Measurements from ENCODE around the gene SNRNP200. TPM values are rescaled to one million over a fixed set of nuclear protein-coding genes. Genes with fewer than 3 reads are reported as not detected.

Gene SNRNP200
- total RNA-seq, 1 donor from 2014 or later = 97.3 TPM

GRCh38 chr2:96236882-96237281 lies 68.5 kb downstream of the SNRNP200 start:
- H3K9ac ChIP-seq (ENCODE audit: low read length) = no peak overlapping the region
- peaks cover 13% of the 10 kb centered on the region for H3K36me3 Mint-ChIP-seq (ENCODE audit: low read depth, unreplicated experiment)
- H2AFZ ChIP-seq (ENCODE audit: low read depth, low read length) = no peak overlapping the region
- H3K27me3 ChIP-seq (ENCODE audit: insufficient read depth, low read length) = no peaks in the 10 kb centered on the region
- no peak overlapping the region for H3K4me3 Mint-ChIP-seq (ENCODE audit: unreplicated experiment)
- no peaks in the 10 kb centered on the region for H3K9me3 Mint-ChIP-seq (ENCODE audit: unreplicated experiment)
- no peak overlapping the region for H3K27ac Mint-ChIP-seq (ENCODE audit: unreplicated experiment)
- H3K4me3 ChIP-seq (ENCODE audit: insufficient read depth, low read depth, low read length) = no peak overlapping the region
- no peaks in the 10 kb centered on the region for H3K36me3 ChIP-seq (ENCODE audit: insufficient read depth, low read length)
- no peaks in the 10 kb centered on the region for H3K79me2 ChIP-seq (ENCODE audit: insufficient read depth, low read length)
- FAIRE-seq (no peak), DNase-seq (ENCODE audit: low read depth) (no peak)
- no peaks in the 10 kb centered on the region for H3K27me3 Mint-ChIP-seq (ENCODE audit: low read depth, unreplicated experiment)
- peaks cover 1% of the 10 kb centered on the region for H3K4me1 ChIP-seq (ENCODE audit: insufficient read depth, low read length)
- no peaks in the 10 kb centered on the region for H4K20me1 ChIP-seq (ENCODE audit: insufficient read depth, low read length)
- H3K4me2 ChIP-seq (ENCODE audit: low read length) = no peak overlapping the region
- H3K27ac ChIP-seq (ENCODE audit: low read depth, low read length) = no peak overlapping the region
- TF ChIP-seq EZH2 (IDR thresholded peaks at IDR 0.05; ENCODE audit: insufficient read depth, low read length) (no peak), CTCF (IDR thresholded peaks at IDR 0.05; ENCODE audit: insufficient read depth, low read depth, low read length) (no peak)
- H3K9me3 ChIP-seq (ENCODE audit: insufficient read depth, low read depth, low read length) = no peaks in the 10 kb centered on the region
- peaks cover 1% of the 10 kb centered on the region for H3K4me1 Mint-ChIP-seq (ENCODE audit: low read depth, unreplicated experiment)

GRCh38 chr2:96233880-96234316 lies 71.4 kb downstream of the SNRNP200 start:
- no peak overlapping the region for H3K4me3 ChIP-seq (ENCODE audit: insufficient read depth, low read depth, low read length)
- FAIRE-seq = no peak
- H3K9me3 ChIP-seq (ENCODE audit: insufficient read depth, low read depth, low read length) = no peaks in the 10 kb centered on the region

More at GRCh38 chr2:96233880-96234316, 71.4 kb downstream of the SNRNP200 start:
- Histone ChIP-seq H3K79me2 (ENCODE audit: insufficient read depth, low read length) (no peaks in the 10 kb centered on the region), H3K36me3 (ENCODE audit: insufficient read depth, low read length) (no peaks in the 10 kb centered on the region), H2AFZ (ENCODE audit: low read depth, low read length) (no peak overlapping the region), H3K27ac (ENCODE audit: low read depth, low read length) (no peak overlapping the region), H3K27me3 (ENCODE audit: insufficient read depth, low read length) (no peaks in the 10 kb centered on the region), H3K4me2 (ENCODE audit: low read length) (no peak overlapping the region), H3K4me1 (ENCODE audit: insufficient read depth, low read length) (no peaks in the 10 kb centered on the region), H3K9ac (ENCODE audit: low read length) (no peak overlapping the region), H4K20me1 (ENCODE audit: insufficient read depth, low read length) (no peaks in the 10 kb centered on the region)
- H3K4me1 Mint-ChIP-seq (ENCODE audit: low read depth, unreplicated experiment) = peaks cover 3% of the 10 kb centered on the region
- no peak for DNase-seq (ENCODE audit: low read depth)
- H3K36me3 Mint-ChIP-seq (ENCODE audit: low read depth, unreplicated experiment) = peaks cover 7% of the 10 kb centered on the region
- H3K9me3 Mint-ChIP-seq (ENCODE audit: unreplicated experiment) = no peaks in the 10 kb centered on the region
- H3K27ac Mint-ChIP-seq (ENCODE audit: unreplicated experiment) = no peak overlapping the region
- TF ChIP-seq EZH2 (IDR thresholded peaks at IDR 0.05; ENCODE audit: insufficient read depth, low read length) = no peak
- TF ChIP-seq CTCF (IDR thresholded peaks at IDR 0.05; ENCODE audit: insufficient read depth, low read depth, low read length) = no peak
- no peak overlapping the region for H3K4me3 Mint-ChIP-seq (ENCODE audit: unreplicated experiment)
- H3K27me3 Mint-ChIP-seq (ENCODE audit: low read depth, unreplicated experiment) = no peaks in the 10 kb centered on the region

Measured in astrocyte (in vitro differentiated cells and primary cell).